PC-9 (cell line): ENCODE data around the gene CBFA2T3. TPM values are rescaled to one million over a fixed set of nuclear protein-coding genes. Genes with fewer than 3 reads are reported as not detected.

ENCODE experiments used
- BruUV-seq: library from RNA; stranded (reverse); fragments of 400-500 nt; replicated peaks from 2 replicates; lab custom pipeline; 2021; lab: Mats Ljungman, UMichigan
- CTCF ChIA-PET: fragments of 300-600 bp; sonication (Branson Sonifier 250); formaldehyde crosslinking; loops from one replicate; lab custom pipeline; 2022; ENCODE audit warnings: antibody characterized with exemption; lab: Charles Lee
- POLR2A ChIA-PET: fragments of 300-600 bp; sonication (Branson Sonifier 250); formaldehyde crosslinking; loops from one replicate; lab custom pipeline; 2022; ENCODE audit warnings: antibody characterized with exemption; ENCODE audit not compliant: unreplicated experiment; lab: Charles Lee
- DNase-seq, 2 experiments: peaks; one replicate each; pipeline versions ENCODE4 v3.0.0 to v3.0.0-alpha.2; 2015 to 2022; ENCODE audit warnings: mixed read lengths in 1 of 2
- H2AFZ ChIP-seq: fragments of 200-600 bp; sonication (generic); 2 replicates; pipeline ENCODE4 v1.8.1; 2017; ENCODE audit warnings: antibody characterized with exemption
- H3F3A ChIP-seq: fragments of 200-600 bp; sonication (generic); 2 replicates; pipeline ENCODE4 v1.8.1; 2017; ENCODE audit warnings: antibody characterized with exemption, mild to moderate bottlenecking, low read depth; ENCODE audit not compliant: insufficient read depth
- H3K27ac ChIP-seq: fragments of 200-600 bp; sonication (generic); 2 replicates; pipeline ENCODE4 v1.6.1; 2016; ENCODE audit warnings: mixed run types
- H3K27me3 ChIP-seq: fragments of 200-600 bp; sonication (generic); 2 replicates; pipeline ENCODE4 v1.6.1; 2016; ENCODE audit warnings: low read depth, mixed run types; ENCODE audit not compliant: insufficient read depth
- H3K36me3 ChIP-seq: fragments of 200-600 bp; sonication (generic); 2 replicates; pipeline ENCODE4 v1.6.1; 2016; ENCODE audit warnings: low read depth, mixed run types
- H3K4me1 ChIP-seq: fragments of 200-600 bp; sonication (generic); replicated peaks from 2 replicates; pipeline ENCODE4 v1.6.1; 2016; ENCODE audit warnings: mixed run types; ENCODE audit not compliant: insufficient read depth
- H3K4me2 ChIP-seq: fragments of 200-600 bp; sonication (generic); 2 replicates; pipeline ENCODE4 v1.6.1; 2017; ENCODE audit warnings: mixed run types
- H3K4me3 ChIP-seq: fragments of 200-600 bp; sonication (generic); 2 replicates; pipeline ENCODE4 v1.6.1; 2016; ENCODE audit warnings: mixed run types
- H3K79me2 ChIP-seq: fragments of 200-600 bp; sonication (generic); 2 replicates; pipeline ENCODE4 v1.6.1; 2017; ENCODE audit warnings: low read depth, mixed run types
- H3K9me2 ChIP-seq: fragments of 200-600 bp; sonication (generic); 2 replicates; pipeline ENCODE4 v1.8.1; 2017; ENCODE audit warnings: mild to moderate bottlenecking; ENCODE audit not compliant: insufficient read depth
- H3K9me3 ChIP-seq: fragments of 200-600 bp; sonication (generic); 2 replicates; pipeline ENCODE4 v1.8.1; 2016; ENCODE audit warnings: low read depth; ENCODE audit not compliant: insufficient read depth
- H4K20me1 ChIP-seq: fragments of 200-600 bp; sonication (generic); 2 replicates; pipeline ENCODE4 v1.8.1; 2017; ENCODE audit not compliant: insufficient read depth
- CTCF ChIP-seq: fragments of 200-600 bp; sonication (generic); conservative IDR thresholded peaks from 2 replicates; pipeline ENCODE4 v1.6.1; 2017; ENCODE audit warnings: mixed run types, antibody characterized with exemption, mild to moderate bottlenecking, moderate library complexity
- EZH2 ChIP-seq: fragments of 200-600 bp; sonication (generic); IDR thresholded peaks from 2 replicates; pipeline ENCODE4 v1.8.0; 2017; ENCODE audit warnings: antibody characterized with exemption, low read depth
- intact Hi-C: fragments of 100-400 bp; cut with micrococcal nuclease; formaldehyde crosslinking; loops from one replicate; pipeline ENCODE4 v1.10.0; 2022; ENCODE audit not compliant: unreplicated experiment
- total RNA-seq: library from RNA; stranded (reverse); gene quantifications from 2 replicates; pipeline ENCODE4 v1.2.3, GENCODE V29; 2021

Gene CBFA2T3
- total RNA-seq, 1 experiment from 2014 or later, result 1.0 TPM

- H3K4me2 ChIP-seq, result no peak overlapping the region
- H3K36me3 ChIP-seq, result no peaks in the 10 kb centered on the region
- no peaks in the 10 kb centered on the region; the same call in 1 of the 2 replicates for H4K20me1 ChIP-seq
- H3K79me2 ChIP-seq, result no peaks in the 10 kb centered on the region
- H3K9me3 ChIP-seq, result no peaks in the 10 kb centered on the region
- CTCF ChIA-PET, result no interaction called here
- H3K9me2 ChIP-seq, result no peaks in the 10 kb centered on the region
- BruUV-seq, result no TSS peak
- no peak overlapping the region for H3K4me3 ChIP-seq
- peaks cover 5% of the 10 kb centered on the region; the same call in 1 of the 2 replicates for H3F3A ChIP-seq
- no peak for DNase-seq
- peaks cover 38% of the 10 kb centered on the region for H3K27me3 ChIP-seq
- intact Hi-C loops, result no loop called here
- no peaks in the 10 kb centered on the region for H3K4me1 ChIP-seq
- POLR2A ChIA-PET, result interaction anchor here (0.6 kb wide), 1 partner anchor 45 kb away, joined by 6 read pairs; no protein-coding TSS in a partner anchor
- no peak for TF ChIP-seq CTCF
- no peak for TF ChIP-seq EZH2
- H2AFZ ChIP-seq, result no peak overlapping the region
- H3K27ac ChIP-seq, result no peak overlapping the region
These were observed 95.2 kb downstream of the CBFA2T3 start for GRCh38 chr16:88881675-88882357.

DNA sequence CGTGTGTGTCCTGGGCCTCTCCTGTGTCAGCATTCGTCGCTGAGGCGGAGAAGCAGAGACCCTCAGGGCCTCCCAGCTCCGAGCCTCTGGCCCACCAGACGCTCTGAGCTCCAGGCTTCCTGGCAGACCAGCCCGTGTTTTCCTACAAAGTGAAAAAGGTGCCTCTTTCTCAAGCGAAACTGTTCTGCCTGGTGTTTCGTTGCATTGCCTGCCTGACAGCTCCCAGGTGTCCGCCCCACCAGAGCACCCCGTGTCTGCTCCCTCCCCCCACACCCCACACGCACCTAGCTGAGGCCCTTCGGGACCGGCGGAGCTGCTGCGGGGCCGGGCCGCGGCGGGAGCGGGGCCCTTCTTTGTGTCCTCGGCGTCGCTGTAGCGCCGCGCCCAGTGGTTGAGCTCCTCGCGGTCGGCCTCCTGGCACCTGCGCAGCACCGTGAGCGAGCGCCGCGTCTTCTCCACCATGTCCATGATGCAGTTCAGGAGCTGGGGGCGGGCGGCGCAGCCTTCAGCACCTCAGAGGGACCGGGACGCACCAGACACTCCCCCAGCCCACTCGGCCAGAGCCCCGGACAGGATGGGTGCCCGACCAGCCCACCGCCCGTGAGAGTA lies 95.9 kb downstream of the CBFA2T3 start:
- Histone ChIP-seq H3K4me2 (peak overlapping the region; percentile 31; the same call in 1 of the 2 replicates), H3K4me1 (no peaks in the 10 kb centered on the region), H3F3A (peaks cover 5% of the 10 kb centered on the region; the same call in 1 of the 2 replicates), H3K4me3 (no peak overlapping the region; the same call in 1 of the 2 replicates), H4K20me1 (no peaks in the 10 kb centered on the region; the same call in 1 of the 2 replicates), H3K9me2 (no peaks in the 10 kb centered on the region), H3K27me3 (peaks cover 45% of the 10 kb centered on the region), H3K27ac (no peak overlapping the region), H2AFZ (no peak overlapping the region), H3K9me3 (no peaks in the 10 kb centered on the region), H3K79me2 (no peaks in the 10 kb centered on the region), H3K36me3 (no peaks in the 10 kb centered on the region)
- DNase-seq, result no peak
- no peak for TF ChIP-seq CTCF
- TF ChIP-seq EZH2, result no peak
- intact Hi-C loops, result no loop called here
- BruUV-seq, result no TSS peak
- POLR2A ChIA-PET, result no interaction called here
- CTCF ChIA-PET, result no interaction called here

- no peak for DNase-seq
- H3K4me1 ChIP-seq, result no peaks in the 10 kb centered on the region
- no peak overlapping the region for H2AFZ ChIP-seq
- H3K27me3 ChIP-seq, result peaks cover 52% of the 10 kb centered on the region
- intact Hi-C loops, result no loop called here
- peaks cover 5% of the 10 kb centered on the region; the same call in 1 of the 2 replicates for H3F3A ChIP-seq
- no peaks in the 10 kb centered on the region; the same call in 1 of the 2 replicates for H4K20me1 ChIP-seq
- no peaks in the 10 kb centered on the region for H3K9me2 ChIP-seq
- H3K36me3 ChIP-seq, result no peaks in the 10 kb centered on the region
- H3K27ac ChIP-seq, result no peak overlapping the region
- POLR2A ChIA-PET, result no interaction called here
- no TSS peak for BruUV-seq
- no peak for TF ChIP-seq CTCF
- TF ChIP-seq EZH2, result no peak
- no peak overlapping the region for H3K4me3 ChIP-seq
- H3K9me3 ChIP-seq, result no peaks in the 10 kb centered on the region
- CTCF ChIA-PET, result no interaction called here
- no peaks in the 10 kb centered on the region for H3K79me2 ChIP-seq
- no peak overlapping the region for H3K4me2 ChIP-seq
These were observed 96.6 kb downstream of the CBFA2T3 start for GRCh38 chr16:88880226-88881006.
